ENCODE results near the gene LENEP. TPM values are rescaled to one million over a fixed set of nuclear protein-coding genes. Genes with fewer than 3 reads are reported as not detected.

Gene LENEP
- total and polyA plus RNA-seq, 2 of the 8 experiments (the other 6 are each of a cell fraction or from before 2014, with no cell fraction given) = 1.3 TPM; not detected in 1

DNA sequence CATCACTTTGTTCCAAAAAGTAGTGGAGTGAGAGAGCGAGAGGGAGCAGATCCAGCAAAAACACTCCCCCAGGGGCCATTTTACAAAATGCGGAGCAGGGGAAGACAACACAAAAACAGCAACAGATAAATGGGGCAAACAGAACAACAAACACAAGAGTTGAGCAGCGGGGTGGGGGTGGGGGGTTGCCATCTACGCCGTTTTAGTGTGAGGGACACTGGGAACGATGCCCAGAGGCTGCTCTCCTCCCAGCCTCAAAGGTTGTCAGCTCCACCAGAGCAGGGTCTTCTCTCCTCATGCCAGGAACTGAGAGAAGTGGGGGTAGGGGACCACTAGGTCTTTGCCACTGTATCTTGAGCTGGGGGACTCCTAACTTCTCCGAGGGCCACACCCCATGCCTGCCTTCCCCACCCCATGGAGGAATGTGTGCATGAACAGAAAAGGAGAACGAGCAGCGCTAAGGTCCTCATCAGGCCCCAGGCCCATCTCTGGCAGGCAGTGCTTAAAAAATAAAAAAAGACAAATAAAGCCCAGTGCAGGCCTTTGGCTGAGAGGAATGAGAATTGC is 36.2 kb upstream of the LENEP start:
- Histone ChIP-seq H3K14ac (ENCODE audit: insufficient read length) (no peak overlapping the region), H3K23me2 (ENCODE audit: low read depth, low read length) (peaks cover 5% of the 10 kb centered on the region), H3K4me3 (ENCODE audit: extremely low read depth in 1 of 4, insufficient read depth in 2 of 4, low read depth in 3 of 4, low read length in 4 of 4) (peak overlapping the region in 1 of 4 experiments; percentile 77; a peak in 4 of 8 replicates), H3K79me1 (ENCODE audit: low read depth, low read length) (peaks cover 10% of the 10 kb centered on the region), H2BK120ac (replicated peaks; ENCODE audit: low read depth, low read length) (no peak overlapping the region), H4K8ac (ENCODE audit: extremely low read depth, insufficient read depth, low read length) (no peak overlapping the region), H3K4ac (replicated peaks; ENCODE audit: insufficient read length, low read depth, low read length) (no peak overlapping the region), H2BK20ac (ENCODE audit: low read length) (no peak overlapping the region), H3K36me3 (ENCODE audit: control insufficient read depth in 2 of 4, insufficient read depth in 4 of 4, low read length in 3 of 4) (peaks cover 3 to 5% (median 4%) of the 10 kb centered on the region in 4 experiments; a peak in 5 of 8 replicates), H2AK5ac (ENCODE audit: low read depth, low read length) (no peak overlapping the region), H3K4me2 (ENCODE audit: insufficient read depth in 1 of 2, low read depth in 2 of 2, low read length in 2 of 2) (peak overlapping the region; percentile 92 to 93), H3K79me2 (ENCODE audit: control insufficient read depth in 1 of 2, insufficient read depth in 2 of 2, low read length in 2 of 2) (peaks cover 0 to 17% of the 10 kb centered on the region in 2 experiments), H3K56ac (replicated peaks; ENCODE audit: insufficient read length, low read depth, low read length) (no peak overlapping the region), H4K91ac (replicated peaks; ENCODE audit: insufficient read length, low read length) (no peak overlapping the region), H3K27me3 (replicated peaks in 1 of 4; ENCODE audit: control insufficient read depth in 3 of 4, extremely low read depth in 1 of 4, insufficient read depth in 3 of 4, low read length in 3 of 4) (no peaks in the 10 kb centered on the region; a peak in 2 of 7 replicates), H3K18ac (ENCODE audit: extremely low read depth, low read length) (no peak overlapping the region), H4K5ac (ENCODE audit: insufficient read length, low read depth, low read length) (no peak overlapping the region), H3K23ac (ENCODE audit: insufficient read length) (no peak overlapping the region), H4K20me1 (replicated peaks in 1 of 2; ENCODE audit: control insufficient read depth in 1 of 2, insufficient read depth in 2 of 2, low read length in 2 of 2) (peaks cover 1 to 10% of the 10 kb centered on the region in 2 experiments), H2BK12ac (ENCODE audit: low read depth, low read length) (no peak overlapping the region; the same call in 1 of the 2 replicates), H2AFZ (ENCODE audit: low read length) (no peak overlapping the region), H3K4me1 (replicated peaks in 1 of 4; ENCODE audit: control insufficient read depth in 3 of 4, insufficient read depth in 4 of 4, low read length in 3 of 4) (peaks cover 4 to 28% (median 9%) of the 10 kb centered on the region in 4 experiments), H3K9me3 (ENCODE audit: insufficient read depth in 2 of 2, low read depth in 1 of 2, low read length in 1 of 2) (no peaks in the 10 kb centered on the region), H3K9ac (replicated peaks in 1 of 4; ENCODE audit: extremely low read depth in 1 of 4, low read depth in 3 of 4, low read length in 3 of 4) (no peak overlapping the region), H2BK5ac (ENCODE audit: low read depth, low read length) (no peak overlapping the region), H3K27ac (ENCODE audit: low read depth, low read length) (0 out of 2 replicates have a peak overlapping the region, but pooled peaks have one; percentile 9), H2BK15ac (ENCODE audit: low read length) (no peak overlapping the region)
- ChIA-PET POLR2A (ENCODE audit: partially characterized antibody) (interaction anchor here (0.7 to 18.6 kb wide), 7 partner anchors 12 to 95 kb away, joined by 3 to 662 read pairs (median 7); partner anchors contain the start of genes ADAM15, CKS1B, FLAD1 and LENEP), CTCF (ENCODE audit: partially characterized antibody) (interaction anchor here (1.4 to 9.8 kb wide), 10 partner anchors 13 to 397 kb away, joined by 4 to 132 read pairs (median 8); partner anchors contain the start of genes LENEP and SHC1)
- no peak for FAIRE-seq
- no peak for DNase-seq (ENCODE audit: low read depth in 1 of 2, low spot score in 2 of 2)
- TF ChIP-seq RBBP5 (IDR thresholded peaks at IDR 0.05; ENCODE audit: borderline replicate concordance, low read depth, low read length) = no peak
- no peak for TF ChIP-seq RAD21 (IDR thresholded peaks at IDR 0.05 in 1 of 2, conservative IDR thresholded peaks at IDR 0.05 in 1 of 2; ENCODE audit: low read depth in 2 of 2, low read length in 2 of 2)
- TF ChIP-seq SUZ12 (IDR thresholded peaks at IDR 0.05; ENCODE audit: low read length) = no peak
- TF ChIP-seq TEAD4 (IDR thresholded peaks at IDR 0.05; ENCODE audit: low read depth, low read length) = no peak
- TF ChIP-seq CBX8 (IDR thresholded peaks at IDR 0.05; ENCODE audit: borderline replicate concordance, low read depth, low read length) = no peak
- 70% methylated on average over 9 of the region's 9 CpGs; no CpG with 5 or more reads in 1 of the 2 experiments for WGBS, 2 experiments (ENCODE audit: extremely low coverage in 1 of 2, insufficient coverage in 1 of 2, insufficient read length in 1 of 2, insufficient replicate concordance in 2 of 2, low coverage in 1 of 2, low lambda C conversion rate in 2 of 2, missing lambda C conversion rate in 1 of 2)
